Endothelial cell of umbilical vein (primary cell): ENCODE measurements around the gene PDPK1. TPM values are rescaled to one million over a fixed set of nuclear protein-coding genes. Genes with fewer than 3 reads are reported as not detected.
A peak's percentile ranks its signal among the peaks of the same experiment; 100 is the strongest.

Experiments
- BruUV-seq: library from RNA; stranded (reverse); fragments of 400-500 nt; replicated peaks from 2 replicates; lab custom pipeline; 2021; lab: Mats Ljungman, UMichigan
- CTCF ChIA-PET: fragments of 300-600, 350-600 bp; sonication (Branson Sonifier 250); formaldehyde crosslinking; loops from one replicate; lab custom pipeline; 2021; ENCODE audit warnings: antibody characterized with exemption, inconsistent platforms; lab: Charles Lee
- POLR2A ChIA-PET: fragments of 300-600, 350-600 bp; sonication (Branson Sonifier 250); formaldehyde crosslinking; loops from one replicate; lab custom pipeline; 2021; ENCODE audit warnings: antibody characterized with exemption, inconsistent platforms; lab: Charles Lee
- DNase-seq: peaks from one replicate; pipeline ENCODE4 v3.0.0-alpha.2; 2011; ENCODE audit warnings: low read depth, low spot score
- FAIRE-seq: peaks from 2 replicates; lab custom pipeline; 2011; peaks lifted over from hg19 to GRCh38; lab: Jason Lieb, UNC
- H2AFZ ChIP-seq: 2 replicates; pipeline ENCODE4 v1.6.0; 2012; ENCODE audit warnings: low read depth, low read length, control low read depth, inconsistent platforms
- H3K27ac ChIP-seq: 2 replicates; pipeline ENCODE4 v1.5.1; 2011; ENCODE audit warnings: low read depth, mild to moderate bottlenecking, control low read depth, low read length, moderate library complexity; ENCODE audit not compliant: insufficient read depth
- H3K27me3 ChIP-seq, 2 experiments: 2 replicates each; pipeline versions ENCODE4 v1.6.0 to v1.6.1; 2011; ENCODE audit warnings: low read length in 2 of 2, mixed read lengths in 1 of 2; ENCODE audit not compliant: control insufficient read depth in 2 of 2, insufficient read depth in 2 of 2
- H3K36me3 ChIP-seq, 2 experiments: 2 replicates in 1 of 2; 3 replicates in 1 of 2; pipeline ENCODE4 v1.5.1; 2011; ENCODE audit warnings: low read length in 2 of 2, mild to moderate bottlenecking in 1 of 2, moderate library complexity in 1 of 2; ENCODE audit not compliant: control insufficient read depth in 2 of 2, insufficient read depth in 2 of 2; ENCODE audit errors: extremely low read depth in 1 of 2
- H3K4me1 ChIP-seq: 3 replicates; pipeline ENCODE4 v1.5.1; 2011; ENCODE audit warnings: mild to moderate bottlenecking, low read length; ENCODE audit not compliant: control insufficient read depth, insufficient read depth; ENCODE audit errors: extremely low read depth
- H3K4me2 ChIP-seq: 2 replicates; pipeline ENCODE4 v1.6.1; 2011; ENCODE audit warnings: low read length, control low read depth, mixed read lengths; ENCODE audit not compliant: insufficient read depth
- H3K4me3 ChIP-seq, 3 experiments: fragments of 200-600 bp in 1 of 3; sonication (generic), shearing (Covaris generic) in 1 of 3; replicated peaks in 1 of 3; 2 replicates each; pipeline ENCODE4 v1.5.1; 2011 to 2016; ENCODE audit warnings: control low read depth in 3 of 3, low read length in 3 of 3, mild to moderate bottlenecking in 2 of 3, inconsistent platforms in 1 of 3, low read depth in 1 of 3, moderate library complexity in 1 of 3; ENCODE audit not compliant: insufficient read depth in 1 of 3
- H3K79me2 ChIP-seq: 2 replicates; pipeline ENCODE4 v1.6.0; 2012; ENCODE audit warnings: low read length, inconsistent platforms; ENCODE audit not compliant: control insufficient read depth, insufficient read depth
- H3K9ac ChIP-seq: replicated peaks from 2 replicates; pipeline ENCODE3; 2011; ENCODE audit warnings: low read length, control low read depth; ENCODE audit not compliant: insufficient read depth; ENCODE audit errors: extremely low read depth
- H3K9me1 ChIP-seq: replicated peaks from 3 replicates; pipeline ENCODE4 v1.6.0; 2011; ENCODE audit warnings: mild to moderate bottlenecking, low read length; ENCODE audit not compliant: control insufficient read depth, insufficient read depth; ENCODE audit errors: extremely low read depth
- H3K9me3 ChIP-seq: replicated peaks from 2 replicates; pipeline ENCODE4 v1.5.1; 2012; ENCODE audit warnings: low read length, inconsistent platforms; ENCODE audit not compliant: control insufficient read depth, insufficient read depth
- H4K20me1 ChIP-seq: replicated peaks from 2 replicates; pipeline ENCODE3; 2011; ENCODE audit warnings: mild to moderate bottlenecking, low read length; ENCODE audit not compliant: control insufficient read depth, insufficient read depth; ENCODE audit errors: extremely low read depth
- CTCF ChIP-seq, 2 donors: IDR thresholded peaks; 1 replicate in 1 of 2; 2 replicates in 1 of 2; pipeline ENCODE4 v1.5.1; 2011; ENCODE audit warnings: low read length in 2 of 2, mild to moderate bottlenecking in 2 of 2, moderate library complexity in 2 of 2, control low read depth in 1 of 2, inconsistent platforms in 1 of 2, low read depth in 1 of 2; ENCODE audit not compliant: insufficient read depth in 1 of 2; ENCODE audit errors: extremely low read depth in 1 of 2
- GATA2 ChIP-seq: IDR thresholded peaks from 2 replicates; pipeline ENCODE4 v1.7.0; 2011; ENCODE audit warnings: low read depth, mild to moderate bottlenecking, moderate library complexity, mixed read lengths, low read length; ENCODE audit not compliant: insufficient read length, insufficient read depth
- dilution Hi-C: fragments of 300-500 bp; cut with MboI; formaldehyde crosslinking; loops from one replicate; pipeline ENCODE4 v1.15.0; 2019; ENCODE audit warnings: low sequenced_read_pairs; ENCODE audit not compliant: extremely low pct_ligation_motif_present
- intact Hi-C: fragments of 100-400 bp; cut with micrococcal nuclease; formaldehyde crosslinking; loops from one replicate; pipeline ENCODE4 v1.10.0; 2022
- polyA plus RNA-seq, 4 experiments: library from polyadenylated mRNA; depleted of rRNA in 3 of 4; stranded (reverse) in 3 of 4; unstranded in 1 of 4; fragments of >200 nt; gene quantifications; 2 replicates each; pipeline versions ENCODE4 v1.2.1 to v1.2.3, GENCODE V29; 2011 to 2012; ENCODE audit warnings: missing spikeins in 1 of 4
- total RNA-seq: library from RNA; stranded (reverse); gene quantifications from 2 replicates; pipeline ENCODE4 v1.2.3, GENCODE V29; 2021

PDPK1 gene
- total and polyA plus RNA-seq, 2 donors (not counting 3 experiments of a cell fraction or from before 2014, with no cell fraction given) = 22.4 to 37.3 TPM

DNA sequence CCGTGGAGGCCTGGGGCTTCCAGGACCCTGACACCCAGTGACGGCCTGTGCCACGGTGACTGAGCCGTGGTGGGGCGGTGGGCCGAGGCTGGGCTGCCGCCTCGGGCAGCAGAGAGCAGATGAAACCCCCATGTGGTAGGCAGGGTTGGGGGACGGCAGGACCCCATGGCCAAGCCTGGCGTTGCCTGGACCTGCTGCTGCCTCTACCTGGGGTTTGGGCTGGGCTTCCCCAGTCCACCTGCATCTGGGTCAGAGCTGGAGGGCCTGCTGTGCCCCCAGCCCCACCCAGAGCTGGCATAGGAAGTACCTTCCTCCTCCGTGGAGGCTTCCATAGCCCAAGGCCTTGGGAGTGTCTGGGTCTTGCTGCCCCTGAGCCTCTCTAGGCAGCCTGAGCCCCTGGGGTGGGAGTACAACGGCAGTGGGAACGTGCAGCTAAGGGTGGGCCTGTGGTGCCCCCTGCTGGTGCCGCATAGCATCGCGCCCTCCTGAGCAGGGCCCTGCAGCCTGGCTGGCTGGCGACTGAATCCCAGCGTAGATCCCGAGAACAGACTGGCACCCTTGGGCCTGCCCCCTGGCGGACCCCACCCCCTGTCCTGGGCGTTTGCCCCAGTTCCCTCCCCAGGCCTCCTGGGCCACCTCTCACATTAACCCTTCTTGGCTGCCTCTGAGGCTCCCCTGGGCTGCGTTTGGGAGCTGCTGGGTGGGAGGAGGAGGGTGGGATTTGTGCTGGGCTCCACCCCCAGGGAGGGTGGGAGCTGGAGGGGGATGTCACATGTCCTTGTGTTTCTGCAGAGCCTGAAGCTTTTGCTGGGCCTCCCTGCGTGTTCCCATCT, 36.7 kb upstream of the PDPK1 start:
- Histone ChIP-seq H3K4me3 (peak overlapping the region in 1 of 3 experiments; percentile 20), H2AFZ (no peak overlapping the region), H3K27me3 (no peaks in the 10 kb centered on the region), H3K9me3 (no peaks in the 10 kb centered on the region), H3K36me3 (peaks cover 0 to 15% of the 10 kb centered on the region in 2 experiments), H3K27ac (no peak overlapping the region), H3K4me1 (no peaks in the 10 kb centered on the region), H3K9me1 (no peaks in the 10 kb centered on the region), H3K9ac (no peak overlapping the region), H3K79me2 (no peaks in the 10 kb centered on the region), H4K20me1 (no peaks in the 10 kb centered on the region), H3K4me2 (no peak overlapping the region)
- intact Hi-C loops (loop anchor here (1.0 to 2.0 kb wide), 5 partner anchors 26 to 232 kb away; partner anchors contain the start of genes ABCA3, CCNF, RNPS1 and TBC1D24), dilution Hi-C loops (no loop called here)
- BruUV-seq = no TSS peak
- FAIRE-seq (peak; percentile 90), DNase-seq (peak; percentile 84)
- CTCF ChIA-PET = interaction anchor here (0.5 to 2.7 kb wide), 28 partner anchors 9 to 822 kb away, joined by 3 to 25 read pairs (median 6); partner anchors contain the start of genes ABCA3, CCNF, ECI1 and NTN3
- POLR2A ChIA-PET = no interaction called here
- TF ChIP-seq GATA2 (no peak), CTCF (IDR thresholded peaks at IDR 0.05; ENCODE audit: extremely low read depth in 1 of 2, insufficient read depth in 1 of 2, low read depth in 1 of 2, low read length in 2 of 2) (peak; percentile 96 to 99)
